ENCODE measurements around the gene TARBP1. TPM values are rescaled to one million over a fixed set of nuclear protein-coding genes. Genes with fewer than 3 reads are reported as not detected.
"Not testable (repeated sequence)": the region's sequence is repeated elsewhere in the genome, so short reads cannot be mapped to it uniquely, and the experiment has no call there.

TARBP1 gene
- total and polyA plus RNA-seq, 5 experiments from 2014 or later = 12.8 to 61.1 (median 15.6) TPM

- POLR2A ChIA-PET = interaction anchor here (0.7 to 3.4 kb wide), 3 partner anchors 14 to 678 kb away, joined by 3 to 30 read pairs (median 3); partner anchors contain the start of gene TARBP1
- peak overlapping the region in 2 of 10 donors; percentile 94 to 98 for H3K4me3 Mint-ChIP-seq
- H3K27ac Mint-ChIP-seq = peak overlapping the region in 1 of 10 donors; percentile 43
- ATAC-seq (no peak), DNase-seq (no peak)
- peaks cover 3 to 10% (median 8%) of the 10 kb centered on the region in 3 donors for H3K36me3 Mint-ChIP-seq
- peaks cover 12 to 43% (median 33%) of the 10 kb centered on the region in 4 donors for H3K4me1 Mint-ChIP-seq
- no peaks in the 10 kb centered on the region for H3K9me3 Mint-ChIP-seq
- H3K27me3 Mint-ChIP-seq = no peaks in the 10 kb centered on the region
Observed at GRCh38 chr1:234371414-234371813, 107.6 kb downstream of the TARBP1 start.

- DNase-seq (no peak), ATAC-seq (no peak)
- Mint-ChIP-seq H3K27ac (peak overlapping the region in 1 of 10 donors; percentile 44), H3K27me3 (no peaks in the 10 kb centered on the region), H3K9me3 (no peaks in the 10 kb centered on the region), H3K4me1 (peaks cover 8 to 30% (median 22%) of the 10 kb centered on the region in 4 donors), H3K4me3 (peak overlapping the region in 1 of 10 donors; percentile 56), H3K36me3 (no peaks in the 10 kb centered on the region)
- POLR2A ChIA-PET = interaction anchor here (0.6 kb wide), 1 partner anchor 108 kb away, joined by 3 read pairs; no protein-coding TSS in a partner anchor
Observed at GRCh38 chr1:234369784-234370183, 109.2 kb downstream of the TARBP1 start.

GRCh38 chr1:234369033-234369430 lies 109.9 kb downstream of the TARBP1 start:
- H3K4me1 Mint-ChIP-seq = peaks cover 2 to 22% (median 14%) of the 10 kb centered on the region in 4 donors
- H3K36me3 Mint-ChIP-seq = no peaks in the 10 kb centered on the region
- POLR2A ChIA-PET = no interaction called here
- no peak overlapping the region for H3K4me3 Mint-ChIP-seq
- peak overlapping the region in 1 of 10 donors; percentile 3 for H3K27ac Mint-ChIP-seq
- H3K27me3 Mint-ChIP-seq = no peaks in the 10 kb centered on the region
- no peak for DNase-seq
- H3K9me3 Mint-ChIP-seq = no peaks in the 10 kb centered on the region
- no peak for ATAC-seq

GRCh38 chr1:234368320-234369032 lies 110.5 kb downstream of the TARBP1 start:
- Mint-ChIP-seq H3K4me1 (peaks cover 1 to 18% (median 12%) of the 10 kb centered on the region in 4 donors), H3K4me3 (no peak overlapping the region), H3K27ac (peak overlapping the region in 1 of 10 donors; percentile 3), H3K9me3 (no peaks in the 10 kb centered on the region), H3K27me3 (no peaks in the 10 kb centered on the region), H3K36me3 (no peaks in the 10 kb centered on the region)
- POLR2A ChIA-PET = no interaction called here
- ATAC-seq = no peak
- DNase-seq = no peak

GRCh38 chr1:234362558-234362957 lies 116.4 kb downstream of the TARBP1 start:
- Mint-ChIP-seq H3K4me3 (no peak overlapping the region), H3K36me3 (no peaks in the 10 kb centered on the region), H3K27ac (no peak overlapping the region), H3K27me3 (peaks cover 0 to 3% (median 0%) of the 10 kb centered on the region in 5 donors), H3K4me1 (peaks cover 3 to 17% (median 14%) of the 10 kb centered on the region in 4 donors), H3K9me3 (no peaks in the 10 kb centered on the region)
- no peak for DNase-seq
- POLR2A ChIA-PET = interaction anchor here (1.9 kb wide), 1 partner anchor 11 kb away, joined by 7 read pairs; the partner anchor contains the start of gene COA6
- no peak for ATAC-seq

GRCh38 chr1:234361102-234361603 lies 117.8 kb downstream of the TARBP1 start:
- POLR2A ChIA-PET = interaction anchor here (1.7 kb wide), 1 partner anchor 12 kb away, joined by 5 read pairs; the partner anchor contains the start of gene COA6
- H3K27me3 Mint-ChIP-seq = peaks cover 0 to 3% (median 0%) of the 10 kb centered on the region in 5 donors
- H3K4me3 Mint-ChIP-seq = no peak overlapping the region
- ATAC-seq (no peak), DNase-seq (no peak)
- H3K4me1 Mint-ChIP-seq = peaks cover 3 to 18% (median 15%) of the 10 kb centered on the region in 4 donors
- no peaks in the 10 kb centered on the region for H3K9me3 Mint-ChIP-seq
- H3K36me3 Mint-ChIP-seq = no peaks in the 10 kb centered on the region
- H3K27ac Mint-ChIP-seq = no peak overlapping the region

- peak overlapping the region in 8 of 10 donors; percentile 60 to 88 (median 82) for H3K4me3 Mint-ChIP-seq
- peak overlapping the region in 7 of 10 donors; percentile 56 to 86 (median 77) for H3K27ac Mint-ChIP-seq
- no peak for DNase-seq
- POLR2A ChIA-PET = interaction anchor here (1.3 to 4.2 kb wide), 2 partner anchors 16 to 47 kb away, joined by 4 to 28 read pairs; partner anchors contain the start of gene COA6
- H3K9me3 Mint-ChIP-seq = peaks cover 0 to 9% (median 0%) of the 10 kb centered on the region in 9 donors
- ATAC-seq = no peak
- peaks cover 0 to 3% (median 0%) of the 10 kb centered on the region in 5 donors for H3K27me3 Mint-ChIP-seq
- peaks cover 0 to 4% (median 0%) of the 10 kb centered on the region in 3 donors for H3K36me3 Mint-ChIP-seq
- H3K4me1 Mint-ChIP-seq = peaks cover 3 to 18% (median 15%) of the 10 kb centered on the region in 4 donors
Observed at GRCh38 chr1:234357831-234358230, 121.1 kb downstream of the TARBP1 start.

- ATAC-seq (peak; percentile 80 to 88), DNase-seq (peak in 9 of 10 donors; percentile 24 to 77 (median 48))
- not testable (repeated sequence) for H3K36me3 Mint-ChIP-seq
Observed at GRCh38 chr1:234356615-234357269, 122.2 kb downstream of the TARBP1 start.

GRCh38 chr1:234355782-234356510 lies 123.0 kb downstream of the TARBP1 start:
- Mint-ChIP-seq H3K4me1 (peaks cover 3 to 16% (median 13%) of the 10 kb centered on the region in 4 donors), H3K27me3 (peaks cover 0 to 11% (median 3%) of the 10 kb centered on the region in 5 donors), H3K4me3 (peak overlapping the region in 6 of 10 donors; percentile 31 to 88 (median 76)), H3K27ac (peak overlapping the region in 5 of 10 donors; percentile 32 to 95 (median 78)), H3K36me3 (peaks cover 0 to 4% (median 0%) of the 10 kb centered on the region in 3 donors), H3K9me3 (peaks cover 0 to 9% (median 0%) of the 10 kb centered on the region in 9 donors)
- POLR2A ChIA-PET = interaction anchor here (0.6 to 4.2 kb wide), 4 partner anchors 12 to 44 kb away, joined by 3 to 28 read pairs (median 3); partner anchors contain the start of gene COA6
- ATAC-seq = no peak
- DNase-seq = no peak

More at GRCh38 chr1:234356615-234357269, 122.2 kb downstream of the TARBP1 start:
- not testable (repeated sequence) for H3K9me3 Mint-ChIP-seq, H3K27me3 Mint-ChIP-seq
- H3K4me1 Mint-ChIP-seq = peaks cover 3 to 18% (median 15%) of the 10 kb centered on the region in 4 donors
- POLR2A ChIA-PET = interaction anchor here (0.8 to 4.2 kb wide), 5 partner anchors 14 to 46 kb away, joined by 3 to 28 read pairs (median 3); partner anchors contain the start of gene COA6
- peak overlapping the region; percentile 61 to 88 (median 83) for H3K4me3 Mint-ChIP-seq
- peak overlapping the region in 9 of 10 donors; percentile 57 to 95 (median 92) for H3K27ac Mint-ChIP-seq

GRCh38 chr1:234348964-234349363 lies 130.0 kb downstream of the TARBP1 start:
- Mint-ChIP-seq H3K27ac (no peak overlapping the region), H3K9me3 (peaks cover 0 to 8% (median 0%) of the 10 kb centered on the region in 9 donors), H3K36me3 (peaks cover 0 to 10% (median 0%) of the 10 kb centered on the region in 3 donors), H3K27me3 (peaks cover 8 to 20% (median 12%) of the 10 kb centered on the region in 5 donors), H3K4me1 (no peaks in the 10 kb centered on the region), H3K4me3 (no peak overlapping the region)
- ATAC-seq (no peak), DNase-seq (no peak)
- POLR2A ChIA-PET = interaction anchor here (0.6 kb wide), 1 partner anchor 26 kb away, joined by 4 read pairs; no protein-coding TSS in a partner anchor

GRCh38 chr1:234345237-234345636 lies 133.7 kb downstream of the TARBP1 start:
- POLR2A ChIA-PET = no interaction called here
- peaks cover 8 to 15% (median 9%) of the 10 kb centered on the region in 5 donors for H3K27me3 Mint-ChIP-seq
- no peak for ATAC-seq

More at GRCh38 chr1:234345237-234345636, 133.7 kb downstream of the TARBP1 start:
- H3K4me1 Mint-ChIP-seq = no peaks in the 10 kb centered on the region
- H3K4me3 Mint-ChIP-seq = no peak overlapping the region
- DNase-seq = no peak
- no peak overlapping the region for H3K27ac Mint-ChIP-seq
- H3K36me3 Mint-ChIP-seq = peaks cover 0 to 6% (median 3%) of the 10 kb centered on the region in 3 donors
- peaks cover 0 to 7% (median 0%) of the 10 kb centered on the region in 9 donors for H3K9me3 Mint-ChIP-seq

Data from naive thymus-derived CD8-positive, alpha-beta T cell (primary cell).